Measurements from ENCODE around the gene TTC4. TPM values are rescaled to one million over a fixed set of nuclear protein-coding genes. Genes with fewer than 3 reads are reported as not detected.

Gene TTC4
- polyA plus RNA-seq, 1 of the 3 experiments (the other 2 are of a cell fraction), result 17.9 TPM

- Histone ChIP-seq H3F3A (replicated peaks; ENCODE audit: insufficient read depth) (no peaks in the 10 kb centered on the region), H3K36me3 (replicated peaks in 1 of 2; ENCODE audit: control insufficient read depth in 1 of 2, insufficient read depth in 2 of 2, low read length in 1 of 2) (no peaks in the 10 kb centered on the region), H3K79me2 (ENCODE audit: insufficient read depth) (no peaks in the 10 kb centered on the region), H3K9me2 (no peaks in the 10 kb centered on the region), H3K27ac (ENCODE audit: low read depth in 2 of 2, low read length in 1 of 2) (no peak overlapping the region), H3K4me2 (no peak overlapping the region), H3K9ac (no peak overlapping the region), H4K20me1 (ENCODE audit: insufficient read depth) (no peaks in the 10 kb centered on the region), H3K4me1 (ENCODE audit: control insufficient read depth in 1 of 2, insufficient read depth in 2 of 2, low read depth in 1 of 2, low read length in 1 of 2) (no peaks in the 10 kb centered on the region), H2AFZ (ENCODE audit: low read depth) (no peak overlapping the region), H3K4me3 (ENCODE audit: low read depth in 2 of 2, low read length in 1 of 2) (no peak overlapping the region), H3K27me3 (ENCODE audit: insufficient read depth) (no peaks in the 10 kb centered on the region; the same call in none of the 2 replicates), H3K9me3 (no peaks in the 10 kb centered on the region)
- TF ChIP-seq MAX (IDR thresholded peaks at IDR 0.05; ENCODE audit: low read depth), result no peak
- no peak for TF ChIP-seq REST (IDR thresholded peaks at IDR 0.05; ENCODE audit: low read depth, low read length)
- no peak for TF ChIP-seq CHD2 (IDR thresholded peaks at IDR 0.05; ENCODE audit: low read length, partially characterized antibody)
- no peak for TF ChIP-seq GATA2 (CRISPR knock-in tag; IDR thresholded peaks at IDR 0.05)
- no peak for TF ChIP-seq FOXJ3 (CRISPR knock-in tag; IDR thresholded peaks at IDR 0.05)
- no peak for TF ChIP-seq RFX5 (IDR thresholded peaks at IDR 0.05; ENCODE audit: low read length)
- no peak for TF ChIP-seq JUND (IDR thresholded peaks at IDR 0.05)
- TF ChIP-seq YY1 (IDR thresholded peaks at IDR 0.05; ENCODE audit: low read depth), result no peak
- no peak for TF ChIP-seq FOSL2 (IDR thresholded peaks at IDR 0.05; ENCODE audit: borderline replicate concordance, low read depth)
- no peak for TF ChIP-seq NRF1 (IDR thresholded peaks at IDR 0.05; ENCODE audit: low read depth, low read length)
- TF ChIP-seq EZH2phosphoT487 (IDR thresholded peaks at IDR 0.05; ENCODE audit: borderline replicate concordance, low read depth), result no peak
- TF ChIP-seq, protein P1, sequence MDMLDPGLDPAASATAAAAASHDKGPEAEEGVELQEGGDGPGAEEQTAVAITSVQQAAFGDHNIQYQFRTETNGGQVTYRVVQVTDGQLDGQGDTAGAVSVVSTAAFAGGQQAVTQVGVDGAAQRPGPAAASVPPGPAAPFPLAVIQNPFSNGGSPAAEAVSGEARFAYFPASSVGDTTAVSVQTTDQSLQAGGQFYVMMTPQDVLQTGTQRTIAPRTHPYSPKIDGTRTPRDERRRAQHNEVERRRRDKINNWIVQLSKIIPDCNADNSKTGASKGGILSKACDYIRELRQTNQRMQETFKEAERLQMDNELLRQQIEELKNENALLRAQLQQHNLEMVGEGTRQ (IDR thresholded peaks at IDR 0.05; ENCODE audit: borderline replicate concordance, low read depth, low read length), result no peak
- TF ChIP-seq RXRA (IDR thresholded peaks at IDR 0.05; ENCODE audit: borderline replicate concordance, low read depth), result no peak
- no peak for TF ChIP-seq TCF12 (IDR thresholded peaks at IDR 0.05)
- TF ChIP-seq MXI1 (IDR thresholded peaks at IDR 0.05; ENCODE audit: low read depth, low read length), result no peak
- TF ChIP-seq, protein P2, sequence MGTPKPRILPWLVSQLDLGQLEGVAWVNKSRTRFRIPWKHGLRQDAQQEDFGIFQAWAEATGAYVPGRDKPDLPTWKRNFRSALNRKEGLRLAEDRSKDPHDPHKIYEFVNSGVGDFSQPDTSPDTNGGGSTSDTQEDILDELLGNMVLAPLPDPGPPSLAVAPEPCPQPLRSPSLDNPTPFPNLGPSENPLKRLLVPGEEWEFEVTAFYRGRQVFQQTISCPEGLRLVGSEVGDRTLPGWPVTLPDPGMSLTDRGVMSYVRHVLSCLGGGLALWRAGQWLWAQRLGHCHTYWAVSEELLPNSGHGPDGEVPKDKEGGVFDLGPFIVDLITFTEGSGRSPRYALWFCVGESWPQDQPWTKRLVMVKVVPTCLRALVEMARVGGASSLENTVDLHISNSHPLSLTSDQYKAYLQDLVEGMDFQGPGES (IDR thresholded peaks at IDR 0.05; ENCODE audit: low read depth, low read length), result no peak
- no peak for TF ChIP-seq SMC3 (IDR thresholded peaks at IDR 0.05; ENCODE audit: low read depth, low read length)
- TF ChIP-seq EP300 (IDR thresholded peaks at IDR 0.05; ENCODE audit: borderline replicate concordance in 1 of 2, low read depth in 1 of 2, low read length in 1 of 2), result no peak
- TF ChIP-seq ZBTB33 (IDR thresholded peaks at IDR 0.05; ENCODE audit: borderline replicate concordance, low read depth), result no peak
- TF ChIP-seq GABPA (IDR thresholded peaks at IDR 0.05; ENCODE audit: low read depth), result no peak
- DNase-seq, result no peak
- POLR2A ChIA-PET, result no interaction called here
- 65% methylated on average over 9 of the region's 11 CpGs for WGBS (ENCODE audit: low lambda C conversion rate)
- CTCF ChIA-PET, result interaction anchor here (0.9 kb wide), 1 partner anchor 9 kb away, joined by 3 read pairs; no protein-coding TSS in a partner anchor
Measured at GRCh38 chr1:54699936-54700525, 15.6 kb upstream of the TTC4 start.
